Measurements from ENCODE around the gene UBE2J2. TPM values are rescaled to one million over a fixed set of nuclear protein-coding genes. Genes with fewer than 3 reads are reported as not detected.

Gene UBE2J2
- total and polyA plus RNA-seq, 2 experiments from 2014 or later, result 47.1 to 70.2 TPM

DNA sequence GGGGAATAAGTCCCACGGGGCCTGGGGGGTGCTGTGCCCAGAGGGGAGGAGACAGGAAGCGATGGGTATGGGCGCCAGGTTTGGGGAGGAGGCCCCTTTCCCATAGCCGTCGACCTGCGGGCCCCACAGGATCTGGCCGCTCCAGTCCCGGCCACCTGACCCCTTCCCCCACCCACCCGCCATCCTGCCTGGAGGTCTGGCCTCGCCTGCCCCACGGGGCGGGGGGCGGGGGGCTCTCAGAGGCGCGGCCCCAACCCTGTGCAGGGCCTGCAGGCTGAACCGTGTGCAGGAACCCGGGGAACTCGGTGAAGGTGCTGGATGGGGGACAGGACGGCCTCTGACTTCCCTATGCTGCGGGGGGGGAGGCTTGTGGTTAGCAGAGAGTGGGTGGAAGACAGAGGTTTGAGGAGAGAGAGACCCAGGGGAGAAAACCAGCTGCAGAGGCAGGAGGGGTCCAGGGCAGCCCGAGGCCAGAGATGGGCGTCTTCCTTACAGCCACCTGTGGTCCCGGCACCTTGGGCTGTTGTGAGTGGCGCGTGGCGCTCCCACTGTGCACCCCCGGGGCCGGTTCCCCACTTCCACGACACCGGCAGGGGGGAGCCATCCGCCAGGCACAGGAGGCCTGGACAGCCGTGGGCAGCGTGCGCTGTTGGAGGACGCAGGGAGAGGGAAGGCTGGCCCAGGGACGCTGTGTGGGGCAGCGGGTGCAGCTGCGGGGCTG lies 64.8 kb downstream of the UBE2J2 start (continued):
- TF ChIP-seq, protein P1, sequence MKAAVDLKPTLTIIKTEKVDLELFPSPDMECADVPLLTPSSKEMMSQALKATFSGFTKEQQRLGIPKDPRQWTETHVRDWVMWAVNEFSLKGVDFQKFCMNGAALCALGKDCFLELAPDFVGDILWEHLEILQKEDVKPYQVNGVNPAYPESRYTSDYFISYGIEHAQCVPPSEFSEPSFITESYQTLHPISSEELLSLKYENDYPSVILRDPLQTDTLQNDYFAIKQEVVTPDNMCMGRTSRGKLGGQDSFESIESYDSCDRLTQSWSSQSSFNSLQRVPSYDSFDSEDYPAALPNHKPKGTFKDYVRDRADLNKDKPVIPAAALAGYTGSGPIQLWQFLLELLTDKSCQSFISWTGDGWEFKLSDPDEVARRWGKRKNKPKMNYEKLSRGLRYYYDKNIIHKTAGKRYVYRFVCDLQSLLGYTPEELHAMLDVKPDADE (IDR thresholded peaks at IDR 0.05), result no peak
- TF ChIP-seq STAT1 (IDR thresholded peaks at IDR 0.05; ENCODE audit: unreplicated experiment) (no peak), POLR2AphosphoS5 (IDR thresholded peaks at IDR 0.05; ENCODE audit: low read depth) (no peak), NANOG (IDR thresholded peaks at IDR 0.05; ENCODE audit: borderline replicate concordance) (no peak), JUNB (IDR thresholded peaks at IDR 0.05; ENCODE audit: unreplicated experiment) (no peak), EZH2phosphoT487 (IDR thresholded peaks at IDR 0.05; ENCODE audit: unreplicated experiment) (no peak), EZH2 (IDR thresholded peaks at IDR 0.05; ENCODE audit: low read depth, unreplicated experiment) (no peak), CREB1 (CRISPR knock-in tag; IDR thresholded peaks at IDR 0.05; ENCODE audit: low read depth) (no peak), ZNF331 (CRISPR knock-in tag; IDR thresholded peaks at IDR 0.05; ENCODE audit: low read depth) (no peak)
- TF ChIP-seq, protein P2, sequence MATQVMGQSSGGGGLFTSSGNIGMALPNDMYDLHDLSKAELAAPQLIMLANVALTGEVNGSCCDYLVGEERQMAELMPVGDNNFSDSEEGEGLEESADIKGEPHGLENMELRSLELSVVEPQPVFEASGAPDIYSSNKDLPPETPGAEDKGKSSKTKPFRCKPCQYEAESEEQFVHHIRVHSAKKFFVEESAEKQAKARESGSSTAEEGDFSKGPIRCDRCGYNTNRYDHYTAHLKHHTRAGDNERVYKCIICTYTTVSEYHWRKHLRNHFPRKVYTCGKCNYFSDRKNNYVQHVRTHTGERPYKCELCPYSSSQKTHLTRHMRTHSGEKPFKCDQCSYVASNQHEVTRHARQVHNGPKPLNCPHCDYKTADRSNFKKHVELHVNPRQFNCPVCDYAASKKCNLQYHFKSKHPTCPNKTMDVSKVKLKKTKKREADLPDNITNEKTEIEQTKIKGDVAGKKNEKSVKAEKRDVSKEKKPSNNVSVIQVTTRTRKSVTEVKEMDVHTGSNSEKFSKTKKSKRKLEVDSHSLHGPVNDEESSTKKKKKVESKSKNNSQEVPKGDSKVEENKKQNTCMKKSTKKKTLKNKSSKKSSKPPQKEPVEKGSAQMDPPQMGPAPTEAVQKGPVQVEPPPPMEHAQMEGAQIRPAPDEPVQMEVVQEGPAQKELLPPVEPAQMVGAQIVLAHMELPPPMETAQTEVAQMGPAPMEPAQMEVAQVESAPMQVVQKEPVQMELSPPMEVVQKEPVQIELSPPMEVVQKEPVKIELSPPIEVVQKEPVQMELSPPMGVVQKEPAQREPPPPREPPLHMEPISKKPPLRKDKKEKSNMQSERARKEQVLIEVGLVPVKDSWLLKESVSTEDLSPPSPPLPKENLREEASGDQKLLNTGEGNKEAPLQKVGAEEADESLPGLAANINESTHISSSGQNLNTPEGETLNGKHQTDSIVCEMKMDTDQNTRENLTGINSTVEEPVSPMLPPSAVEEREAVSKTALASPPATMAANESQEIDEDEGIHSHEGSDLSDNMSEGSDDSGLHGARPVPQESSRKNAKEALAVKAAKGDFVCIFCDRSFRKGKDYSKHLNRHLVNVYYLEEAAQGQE (IDR thresholded peaks at IDR 0.05; ENCODE audit: unreplicated experiment), result no peak
- TF ChIP-seq, protein P3, sequence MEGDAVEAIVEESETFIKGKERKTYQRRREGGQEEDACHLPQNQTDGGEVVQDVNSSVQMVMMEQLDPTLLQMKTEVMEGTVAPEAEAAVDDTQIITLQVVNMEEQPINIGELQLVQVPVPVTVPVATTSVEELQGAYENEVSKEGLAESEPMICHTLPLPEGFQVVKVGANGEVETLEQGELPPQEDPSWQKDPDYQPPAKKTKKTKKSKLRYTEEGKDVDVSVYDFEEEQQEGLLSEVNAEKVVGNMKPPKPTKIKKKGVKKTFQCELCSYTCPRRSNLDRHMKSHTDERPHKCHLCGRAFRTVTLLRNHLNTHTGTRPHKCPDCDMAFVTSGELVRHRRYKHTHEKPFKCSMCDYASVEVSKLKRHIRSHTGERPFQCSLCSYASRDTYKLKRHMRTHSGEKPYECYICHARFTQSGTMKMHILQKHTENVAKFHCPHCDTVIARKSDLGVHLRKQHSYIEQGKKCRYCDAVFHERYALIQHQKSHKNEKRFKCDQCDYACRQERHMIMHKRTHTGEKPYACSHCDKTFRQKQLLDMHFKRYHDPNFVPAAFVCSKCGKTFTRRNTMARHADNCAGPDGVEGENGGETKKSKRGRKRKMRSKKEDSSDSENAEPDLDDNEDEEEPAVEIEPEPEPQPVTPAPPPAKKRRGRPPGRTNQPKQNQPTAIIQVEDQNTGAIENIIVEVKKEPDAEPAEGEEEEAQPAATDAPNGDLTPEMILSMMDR (conservative IDR thresholded peaks at IDR 0.05; ENCODE audit: low read depth in 2 of 2), result no peak

DNA sequence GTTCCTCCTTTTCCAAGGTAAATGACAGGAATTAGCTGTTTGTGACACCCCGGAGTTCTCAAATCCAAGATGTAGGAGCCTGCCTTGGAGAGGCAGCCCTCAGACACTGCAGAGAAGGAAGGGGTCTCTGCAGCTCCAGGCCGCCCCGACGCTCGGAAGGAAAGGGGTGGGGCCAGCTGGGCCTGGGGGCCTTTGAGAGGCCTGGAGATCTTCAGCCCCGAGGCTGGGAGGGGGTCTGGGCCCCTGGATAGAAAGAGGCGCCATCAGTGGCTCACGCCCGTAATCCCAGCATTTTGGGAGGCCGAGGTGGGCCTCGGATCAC lies 66.1 kb downstream of the UBE2J2 start:
- no peaks in the 10 kb centered on the region for H3K36me3 Mint-ChIP-seq (ENCODE audit: low read depth)
- H3K4me3 Mint-ChIP-seq, result no peak overlapping the region
- no peak overlapping the region for H3K4me3 ChIP-seq
- H3K36me3 ChIP-seq (ENCODE audit: insufficient read depth), result no peaks in the 10 kb centered on the region
- TF ChIP-seq ZNF331 (CRISPR knock-in tag; IDR thresholded peaks at IDR 0.05; ENCODE audit: low read depth), result no peak
- no peak for TF ChIP-seq JUNB (IDR thresholded peaks at IDR 0.05; ENCODE audit: unreplicated experiment)
- no peak for TF ChIP-seq NANOG (IDR thresholded peaks at IDR 0.05; ENCODE audit: borderline replicate concordance)
- TF ChIP-seq ZNF114 (CRISPR knock-in tag; IDR thresholded peaks at IDR 0.05), result no peak
- peak; percentile 2 for DNase-seq (ENCODE audit: low spot score)
- H3K4me1 ChIP-seq (ENCODE audit: insufficient read depth), result no peaks in the 10 kb centered on the region
- no peak for ATAC-seq
- no peak overlapping the region for H3K27ac Mint-ChIP-seq
- no peak overlapping the region for H3K4me2 ChIP-seq
- no peak overlapping the region for H2AFZ ChIP-seq
- no peaks in the 10 kb centered on the region for H3K9me2 ChIP-seq (ENCODE audit: insufficient read depth)
- H4K20me1 ChIP-seq (replicated peaks; ENCODE audit: insufficient read depth), result no peaks in the 10 kb centered on the region
- H3K79me2 ChIP-seq (replicated peaks; ENCODE audit: insufficient read depth), result no peaks in the 10 kb centered on the region
- H3K9me3 Mint-ChIP-seq, result no peaks in the 10 kb centered on the region; the same call in 2 of the 3 replicates
- H3K27me3 ChIP-seq (ENCODE audit: insufficient read depth), result peaks cover 13% of the 10 kb centered on the region; the same call in 1 of the 2 replicates
- H3K27ac ChIP-seq (ENCODE audit: low read depth), result no peak overlapping the region
- H3K4me1 Mint-ChIP-seq, result no peaks in the 10 kb centered on the region
- no peaks in the 10 kb centered on the region for H3F3A ChIP-seq (replicated peaks; ENCODE audit: low read depth)
- H3K27me3 Mint-ChIP-seq (ENCODE audit: insufficient read depth, low read depth, poor library complexity), result peaks cover 7% of the 10 kb centered on the region

Data from GM23338 (cell line).